CD1c-positive myeloid dendritic cell (primary cell): ENCODE data around the gene MYO1D.
"Not testable (repeated sequence)": the region's sequence is repeated elsewhere in the genome, so short reads cannot be mapped to it uniquely, and the experiment has no call there.

ENCODE experiments used
- DNase-seq: peaks from one replicate; pipeline ENCODE4 v3.0.0-alpha.2; 2016; ENCODE audit errors: extremely low spot score

Gene MYO1D

DNA sequence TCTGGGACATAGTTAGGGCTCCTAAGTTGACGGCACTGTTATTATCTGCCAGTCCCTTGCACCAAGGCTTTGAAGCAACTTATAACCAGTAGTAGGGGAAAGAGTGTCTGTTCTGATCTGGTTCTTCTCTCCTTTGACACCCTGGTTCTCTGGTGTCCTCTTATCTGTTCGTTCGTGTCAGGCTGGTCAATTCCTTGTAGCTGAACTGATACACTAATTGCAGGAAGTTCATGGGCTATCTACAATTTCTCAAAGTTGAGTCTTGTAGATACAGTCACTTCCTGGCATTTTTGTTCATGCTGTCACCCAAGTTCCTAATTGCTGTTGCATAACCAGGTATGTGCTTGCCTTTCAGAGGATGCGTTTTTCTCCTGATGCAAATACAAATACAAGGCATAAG, 17.3 kb upstream of the MYO1D start:
- no peak for DNase-seq

- not testable (repeated sequence) for DNase-seq
Measured at GRCh38 chr17:32887410-32887809, 10.5 kb upstream of the MYO1D start.

DNA sequence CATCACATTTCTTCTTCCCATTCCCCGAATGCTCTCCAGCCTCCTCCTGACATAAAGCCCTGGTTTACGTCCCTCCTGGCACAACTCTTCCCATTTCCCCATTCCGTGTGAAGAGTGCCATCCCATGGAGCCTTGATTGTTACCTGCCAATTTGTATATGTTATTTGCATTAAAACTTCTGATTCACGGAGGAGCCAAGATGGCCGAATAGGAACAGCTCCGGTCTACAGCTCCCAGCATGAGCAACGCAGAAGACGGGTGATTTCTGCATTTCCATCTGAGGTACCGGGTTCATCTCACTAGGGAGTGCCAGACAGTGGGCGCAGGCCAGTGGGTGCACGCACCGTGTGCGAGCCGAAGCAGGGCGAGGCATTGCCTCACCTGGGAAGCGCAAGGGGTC, 10.0 kb upstream of the MYO1D start:
- not testable (repeated sequence) for DNase-seq

- DNase-seq: peak; percentile 33
Measured at GRCh38 chr17:32882734-32883133, 5.8 kb upstream of the MYO1D start.

DNA sequence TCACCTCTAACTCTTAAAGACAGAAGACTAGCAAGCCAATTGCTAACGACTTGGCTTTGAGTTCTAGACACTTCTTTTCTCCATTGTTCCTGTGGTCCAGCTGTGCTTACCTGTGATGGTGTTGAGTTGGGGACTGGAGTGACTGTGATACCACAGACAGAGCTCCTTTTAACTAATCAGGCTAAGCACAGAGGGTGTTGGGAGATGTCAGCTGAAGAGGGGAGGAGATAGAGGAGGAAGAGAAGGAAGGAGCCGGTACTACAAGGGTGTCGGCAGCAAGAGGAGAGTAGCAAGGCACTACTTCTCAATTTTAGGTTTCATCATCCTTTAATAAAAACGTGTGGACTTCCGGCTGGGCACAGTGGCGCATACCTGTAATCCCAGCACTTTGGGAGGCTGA, 5.1 kb upstream of the MYO1D start:
- DNase-seq: no peak

DNA sequence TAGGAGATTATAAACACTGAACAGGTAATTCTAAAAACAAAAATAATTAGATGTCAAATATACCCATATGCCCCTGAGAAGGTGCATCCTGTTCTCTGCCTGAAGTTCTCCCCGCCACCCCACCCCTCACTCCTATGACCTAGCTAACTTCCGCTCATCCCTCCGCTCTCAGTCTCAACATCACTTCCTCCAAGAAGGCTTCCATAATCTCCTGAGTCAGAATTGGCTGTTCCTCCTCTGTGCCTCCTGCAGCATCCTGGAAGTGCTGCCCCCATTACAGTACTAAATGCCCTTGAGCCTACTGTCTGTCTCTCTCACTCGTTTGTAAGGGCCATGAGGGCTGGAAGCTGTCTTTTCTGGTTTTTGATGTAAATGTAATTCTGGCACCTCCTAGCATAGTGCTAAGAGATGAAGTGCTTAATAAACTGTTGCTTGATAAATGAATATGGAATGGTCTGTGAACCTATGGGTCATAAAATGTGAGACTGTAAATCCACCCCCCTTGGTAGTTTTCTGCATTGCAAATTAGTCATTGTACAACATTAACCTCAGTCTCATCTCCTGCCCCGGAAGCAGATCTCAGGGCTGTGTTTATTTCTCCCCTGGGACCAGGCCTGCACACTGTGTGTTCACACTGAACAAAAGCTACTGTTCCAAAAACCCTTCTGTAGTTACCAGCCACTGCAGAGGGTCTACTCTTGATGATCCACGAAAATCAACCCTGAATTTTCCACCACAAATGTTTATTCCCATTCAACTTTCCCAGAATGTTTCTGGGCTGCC, 3.9 kb upstream of the MYO1D start:
- DNase-seq: peak; percentile 18

DNA sequence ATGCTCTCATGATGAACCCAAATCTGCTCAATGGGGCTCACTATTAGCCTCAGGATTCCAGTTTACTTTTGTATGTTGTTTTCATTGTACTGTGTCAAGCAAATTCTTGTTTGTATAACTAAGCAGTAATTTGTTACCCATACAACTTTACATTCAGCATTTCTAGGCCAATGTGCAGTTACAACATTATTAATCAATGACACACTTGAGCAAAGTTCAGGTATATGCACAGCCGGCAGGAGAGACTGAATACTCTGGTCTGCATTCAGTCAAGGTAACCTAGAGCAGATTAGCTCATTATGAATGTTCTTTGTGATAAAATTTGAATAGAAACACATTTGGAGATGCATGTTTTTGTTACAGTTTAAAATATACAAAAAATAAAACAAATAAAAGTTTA, 2.2 kb upstream of the MYO1D start:
- no peak for DNase-seq

GRCh38 chr17:32878211-32878610, 1.3 kb upstream of the MYO1D start:
- DNase-seq: peak; percentile 9

- DNase-seq: peak; percentile 97
Measured at GRCh38 chr17:32877164-32877764, 340 bp upstream of the MYO1D start.

GRCh38 chr17:32875923-32876416, 954 bp downstream of the MYO1D start:
- DNase-seq: no peak

GRCh38 chr17:32875230-32875917, 1.6 kb downstream of the MYO1D start:
- DNase-seq: no peak

DNA sequence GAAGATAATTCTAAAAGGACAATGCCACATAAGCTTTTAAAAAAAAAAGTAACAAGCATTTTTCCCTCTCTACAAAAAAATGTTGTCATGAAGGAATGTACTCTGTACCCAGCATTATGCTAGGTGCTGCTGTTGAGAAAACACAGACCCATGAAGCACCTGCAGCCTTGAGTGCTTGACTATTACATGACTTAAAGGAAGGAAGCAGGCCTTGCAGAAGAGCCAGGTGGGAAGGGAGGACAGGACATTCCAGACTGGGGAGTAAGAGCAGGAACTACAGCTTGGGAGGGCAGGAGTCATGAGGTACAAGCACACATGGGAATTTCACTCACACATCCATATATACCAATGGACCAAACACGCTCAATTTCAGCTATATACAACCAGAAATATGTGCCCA, 3.8 kb downstream of the MYO1D start:
- no peak for DNase-seq

DNA sequence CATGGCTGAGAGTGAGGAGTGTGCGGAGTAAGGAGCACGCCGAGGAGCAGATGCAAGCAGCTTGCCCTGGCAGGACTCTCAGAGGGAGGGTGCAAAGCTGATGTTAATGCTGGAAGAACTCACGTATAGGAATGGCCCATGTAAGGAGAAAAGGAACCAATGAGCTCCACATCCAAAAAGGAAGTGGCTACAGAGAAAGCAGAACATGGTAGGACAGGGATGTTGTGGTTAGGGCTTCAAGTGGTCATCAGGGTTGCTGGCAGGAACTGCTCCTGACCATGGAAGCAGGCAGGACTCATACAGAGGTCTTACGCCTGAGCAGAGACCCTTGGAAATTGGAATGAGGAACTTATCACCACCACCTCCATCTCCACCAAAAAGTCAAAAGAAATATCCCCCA, 5.2 kb downstream of the MYO1D start:
- DNase-seq: peak; percentile 80

DNA sequence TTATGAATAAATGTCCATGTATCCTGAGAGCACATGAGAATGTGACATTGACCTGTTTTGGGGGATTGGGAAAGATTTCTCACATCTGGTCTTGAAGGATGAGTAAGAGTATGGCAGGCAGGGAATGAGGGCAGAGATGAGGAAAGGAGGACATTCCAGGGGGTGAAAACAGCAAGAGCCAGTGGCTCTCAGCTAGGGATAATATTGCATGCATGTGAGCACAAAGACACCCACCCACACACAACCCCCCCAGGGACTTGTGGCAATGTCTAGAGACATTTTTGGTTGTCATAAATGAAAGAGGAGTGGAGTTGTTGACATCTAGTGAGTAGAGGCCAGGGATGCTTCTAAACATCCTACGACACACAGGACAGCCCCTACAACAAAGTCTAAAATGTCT, 6.0 kb downstream of the MYO1D start:
- DNase-seq: no peak

DNA sequence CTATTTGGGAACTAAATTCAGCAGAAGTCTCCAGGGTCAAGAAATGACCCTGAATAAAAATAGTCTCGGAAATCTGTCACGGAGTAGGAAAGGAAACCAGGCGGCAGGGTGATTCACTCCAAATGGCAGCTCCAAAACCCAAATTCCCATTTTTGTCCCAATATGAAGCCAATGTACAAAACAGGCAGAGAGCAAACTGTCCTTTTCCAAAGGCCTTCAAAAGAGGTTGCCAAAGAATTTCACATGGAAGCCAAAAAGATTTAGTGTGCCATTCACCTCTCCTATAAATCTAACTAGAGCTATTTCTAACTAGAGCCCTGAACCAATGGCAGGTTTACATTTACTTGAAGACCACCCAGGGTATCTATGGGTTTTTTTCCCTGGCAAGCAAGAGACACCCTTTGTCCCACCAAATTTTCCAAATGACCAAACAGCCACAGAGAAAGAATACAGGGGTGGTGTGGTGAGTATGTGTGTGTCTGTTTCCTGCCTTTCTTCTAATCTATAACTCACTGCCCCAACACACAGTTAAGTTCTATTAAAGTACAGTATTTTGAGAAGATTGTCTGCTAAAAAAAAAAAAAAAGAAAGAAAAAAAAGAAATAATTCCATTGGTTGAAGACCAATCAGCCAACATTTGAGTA, 6.8 kb downstream of the MYO1D start:
- DNase-seq: no peak

DNA sequence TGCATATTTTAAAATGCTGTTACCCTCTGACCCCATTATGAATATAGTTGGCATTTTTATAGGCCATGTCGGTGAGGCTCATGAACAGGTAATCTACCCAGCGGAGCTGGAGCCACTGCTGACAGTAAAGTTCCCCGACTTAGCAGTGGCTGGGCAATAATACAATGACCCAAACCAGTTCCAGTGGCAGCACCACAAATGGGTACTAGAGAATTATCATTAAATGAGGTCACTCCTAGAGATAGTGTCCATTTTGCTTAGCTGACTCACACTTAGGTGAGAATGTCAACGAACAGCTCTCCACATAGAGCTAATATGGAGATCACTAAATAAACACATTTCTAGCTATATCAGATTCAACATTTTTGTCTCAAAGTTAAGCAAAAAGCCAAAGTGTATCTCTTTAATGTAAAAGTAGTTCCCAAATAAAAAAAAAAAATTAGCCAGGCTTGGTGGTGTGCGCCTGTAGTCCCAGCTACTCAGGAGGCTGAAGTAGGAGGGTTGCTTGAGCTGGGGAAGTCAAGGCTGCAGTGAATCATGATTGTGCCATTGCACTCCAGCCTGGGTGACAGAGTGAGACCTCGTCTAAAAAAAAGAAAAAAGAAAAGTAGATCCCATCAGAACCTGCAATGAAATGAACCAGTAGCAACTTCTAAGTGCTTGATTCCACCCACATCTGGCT, 7.4 kb downstream of the MYO1D start:
- no peak for DNase-seq

DNA sequence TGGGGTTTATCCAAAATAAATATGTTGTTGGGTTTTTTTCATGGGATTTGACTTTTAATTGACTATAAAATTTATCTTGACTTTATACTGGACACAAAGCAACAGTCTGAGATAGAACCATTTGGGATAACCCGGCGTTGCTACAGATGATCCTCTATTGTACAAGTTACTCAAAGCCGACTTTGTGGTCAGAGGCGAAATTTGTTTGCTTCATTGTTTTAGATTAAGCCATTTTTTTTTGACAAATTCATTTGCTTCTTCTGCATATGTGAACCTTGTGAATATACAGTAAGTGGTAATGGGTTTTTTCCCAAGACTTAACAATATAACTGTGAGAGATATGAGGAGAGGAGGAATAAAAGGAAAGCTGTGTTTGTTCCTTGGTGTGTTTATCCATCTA, 11.8 kb downstream of the MYO1D start:
- DNase-seq: no peak

- DNase-seq: no peak
Measured at GRCh38 chr17:32863559-32863958, 13.4 kb downstream of the MYO1D start.

- no peak for DNase-seq
Measured at GRCh38 chr17:32862940-32863339, 14.0 kb downstream of the MYO1D start.

- DNase-seq: peak; percentile 12
Measured at GRCh38 chr17:32861981-32862380, 14.9 kb downstream of the MYO1D start.

DNA sequence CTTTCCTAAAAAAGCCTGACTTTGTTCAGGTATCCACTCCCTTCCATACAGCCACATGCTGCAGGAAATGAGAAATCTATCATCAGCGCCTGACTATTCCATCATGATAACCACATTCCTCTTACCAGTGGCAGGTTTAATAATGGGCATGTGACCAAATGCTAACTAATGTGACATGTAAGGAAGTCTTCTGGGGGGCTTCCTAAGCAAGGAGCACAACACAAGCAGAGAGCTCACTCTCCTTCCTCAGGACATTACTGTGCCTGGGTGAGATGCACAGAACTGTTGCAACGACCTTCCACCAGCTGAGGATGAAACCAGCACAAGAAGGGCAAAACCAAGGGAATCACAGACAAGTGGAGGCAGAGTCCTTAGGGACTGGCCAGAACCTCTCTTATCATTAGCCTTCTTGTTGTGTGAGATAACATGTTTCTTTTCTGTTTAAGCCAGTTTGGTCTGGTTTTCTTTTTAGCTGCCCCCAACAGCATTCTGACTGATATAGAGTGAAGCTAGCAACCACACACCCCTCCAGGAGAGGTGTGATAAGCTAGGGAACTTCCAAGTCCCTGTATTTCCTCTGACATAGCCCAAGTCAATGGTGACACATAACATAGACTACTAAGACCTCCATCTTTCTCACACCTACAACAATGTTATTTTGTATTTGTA, 16.9 kb downstream of the MYO1D start:
- DNase-seq: no peak
